NCI-H1048 (cell line): ENCODE results near the gene DRD4.

Source experiments
- DNase-seq: peaks from one replicate; lab custom pipeline; 2025; lab: John Stamatoyannopoulos, UW

Gene DRD4

GRCh38 chr11:623349-623869 is 13.7 kb upstream of the DRD4 start:
- no peak for DNase-seq

GRCh38 chr11:623999-624704 is 12.9 kb upstream of the DRD4 start:
- DNase-seq, result no peak

GRCh38 chr11:624705-625635 is 12.1 kb upstream of the DRD4 start, which contains the start of gene CDHR5:
Gene CDHR5, minus strand, starts transcription at chr11:624955. Its CDS starts 53 bp downstream, at chr11:624902.
- DNase-seq, result no peak

- no peak for DNase-seq
These were observed 11.3 kb upstream of the DRD4 start for GRCh38 chr11:625636-626268.

GRCh38 chr11:626475-627307 is 10.4 kb upstream of the DRD4 start, which contains the start of gene SCT:
Gene SCT, minus strand, starts transcription at chr11:627181. Its CDS starts 38 bp downstream, at chr11:627143.
- no peak for DNase-seq

- no peak for DNase-seq
These were observed 9.8 kb upstream of the DRD4 start for GRCh38 chr11:627308-627576.

GRCh38 chr11:628056-628455 is 9.0 kb upstream of the DRD4 start:
- no peak for DNase-seq

- DNase-seq, result no peak
These were observed 7.9 kb upstream of the DRD4 start for GRCh38 chr11:629237-629583.

- no peak for DNase-seq
These were observed 6.2 kb upstream of the DRD4 start for GRCh38 chr11:630871-631270.

- DNase-seq, result no peak
These were observed 1.0 kb upstream of the DRD4 start for GRCh38 chr11:635945-636510.

GRCh38 chr11:637333-637592 is 194 bp downstream of the DRD4 start:
- no peak for DNase-seq

- no peak for DNase-seq
These were observed 788 bp downstream of the DRD4 start for GRCh38 chr11:637593-638521.

GRCh38 chr11:638631-639331 is 1.7 kb downstream of the DRD4 start:
- no peak for DNase-seq

GRCh38 chr11:639332-639955 is 2.4 kb downstream of the DRD4 start:
- no peak for DNase-seq

- no peak for DNase-seq
These were observed 3.1 kb downstream of the DRD4 start for GRCh38 chr11:640021-640706.

GRCh38 chr11:641806-642370 is 4.8 kb downstream of the DRD4 start:
- DNase-seq, result no peak

- no peak for DNase-seq
These were observed 6.3 kb downstream of the DRD4 start for GRCh38 chr11:643366-643765.
